Stimulated activated CD8-positive, alpha-beta memory T cell treated with anti-CD3 and anti-CD28 coated beads, Interleukin-4, amount 100 ng/mL, for 48 hours (primary cell): ENCODE measurements around the gene MTERF1.

ENCODE experiments used
- DNase-seq: peaks from one replicate; pipeline ENCODE4 v3.0.0-alpha.2; 2020

The MTERF1 gene

DNA sequence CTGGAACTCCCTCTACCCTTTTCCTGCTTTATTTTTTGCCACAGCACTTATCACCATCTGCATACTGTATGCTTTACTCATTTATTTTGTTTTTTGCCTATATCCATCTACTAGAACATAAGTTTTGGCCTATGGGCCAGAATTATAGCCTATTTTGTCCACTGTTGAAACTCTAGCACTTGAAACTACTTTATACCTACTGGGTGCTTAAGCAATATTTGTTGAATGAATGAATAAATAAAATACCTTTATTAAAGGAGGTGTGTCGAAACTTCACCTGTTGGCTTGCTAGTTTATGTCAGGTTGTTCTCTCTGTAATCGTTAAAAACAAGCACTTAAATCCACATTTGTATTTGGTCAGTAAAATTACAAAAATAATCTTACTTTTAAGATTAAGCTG, 53.3 kb downstream of the MTERF1 start:
- no peak for DNase-seq

DNA sequence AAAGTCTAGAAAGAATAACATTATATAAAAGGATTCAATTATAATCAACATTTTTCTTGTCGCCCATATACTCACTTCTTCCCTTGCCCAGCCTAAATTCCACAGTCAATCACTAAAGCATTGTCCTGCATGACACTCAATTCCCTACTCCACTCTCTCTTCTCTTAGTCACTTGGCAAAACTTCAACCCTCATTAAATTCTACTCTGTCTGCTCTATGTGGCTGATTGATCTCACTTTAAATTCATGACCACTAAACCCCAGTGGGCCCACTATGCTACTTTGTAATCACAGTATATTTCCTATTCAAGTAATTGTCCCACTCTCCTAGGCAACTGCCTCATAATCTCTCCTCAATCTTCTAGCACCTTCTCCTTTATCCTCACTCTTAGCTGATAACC, 54.1 kb downstream of the MTERF1 start:
- no peak for DNase-seq

DNA sequence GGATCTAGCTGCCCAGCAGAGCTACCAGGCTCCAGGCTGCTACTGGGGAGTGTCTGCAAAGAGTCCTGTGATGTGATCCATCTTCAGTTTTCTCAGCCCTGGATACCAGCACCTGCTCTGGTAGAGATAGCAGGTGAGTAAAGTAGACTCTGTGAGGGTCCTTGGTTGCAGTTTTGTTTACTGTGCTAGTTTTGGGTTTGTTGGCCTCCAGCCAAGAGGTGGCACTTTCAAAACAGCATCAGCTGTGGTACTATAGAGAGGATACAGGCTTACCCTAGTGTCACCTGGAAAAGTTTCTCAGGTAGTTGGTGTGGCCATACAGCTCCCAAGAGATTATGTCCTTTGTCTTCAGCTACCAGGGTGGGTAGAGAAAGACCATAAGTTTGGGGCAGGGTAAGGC, 56.3 kb downstream of the MTERF1 start:
- no peak for DNase-seq
